WTC11 (cell line): ENCODE results near the gene GCM1. TPM values are rescaled to one million over a fixed set of nuclear protein-coding genes. Genes with fewer than 3 reads are reported as not detected.

Experiments
- ATAC-seq: fragments of 200-7000 bp; cut with Tn5 transposase; 2 replicates; pipeline ENCODE4 v1.10.0; 2021; ENCODE audit warnings: mild to moderate bottlenecking, moderate library complexity
- CTCF ChIA-PET: fragments of 300-600 bp; sonication (Branson Sonifier 250); formaldehyde crosslinking; loops from one replicate; lab custom pipeline; 2021; ENCODE audit warnings: antibody characterized with exemption; lab: Charles Lee
- POLR2A ChIA-PET: fragments of 350-600 bp; sonication (Branson Sonifier 250); formaldehyde crosslinking; loops from one replicate; lab custom pipeline; 2021; ENCODE audit warnings: antibody characterized with exemption; lab: Charles Lee
- DNase-seq: peaks from one replicate; pipeline ENCODE4 v3.0.0; 2021; ENCODE audit warnings: low spot score
- H3K27ac Mint-ChIP-seq: 2 replicates; pipeline ENCODE4 v1.8.0; 2021; ENCODE audit warnings: mixed read lengths
- H3K27me3 Mint-ChIP-seq: 2 replicates; pipeline ENCODE4 v1.8.0; 2021; ENCODE audit warnings: low read depth, mild to moderate bottlenecking, moderate library complexity, mixed read lengths
- H3K36me3 Mint-ChIP-seq: 2 replicates; pipeline ENCODE4 v1.8.0; 2021; ENCODE audit warnings: mixed read lengths
- H3K4me1 Mint-ChIP-seq: 2 replicates; pipeline ENCODE4 v1.8.0; 2022; ENCODE audit warnings: mixed read lengths
- H3K4me3 Mint-ChIP-seq: 2 replicates; pipeline ENCODE4 v1.8.0; 2021; ENCODE audit warnings: mild to moderate bottlenecking, moderate library complexity, mixed read lengths
- H3K9me3 Mint-ChIP-seq: 2 replicates; pipeline ENCODE4 v1.8.0; 2021; ENCODE audit warnings: mixed read lengths
- AR ChIP-seq: fragments of 250-450 bp; sonication (Bioruptor Pico); IDR thresholded peaks from 2 replicates; pipeline ENCODE4 v1.9.0; 2021; ENCODE audit warnings: mild to moderate bottlenecking
- ATF1 ChIP-seq: sonication (generic); formaldehyde crosslinking; IDR thresholded peaks from 2 replicates; pipeline ENCODE4 v1.8.1; 2023; ENCODE audit warnings: mild to moderate bottlenecking, moderate library complexity, missing genetic modification reagents
- CREM ChIP-seq: sonication (generic); formaldehyde crosslinking; IDR thresholded peaks from 2 replicates; pipeline ENCODE4 v1.8.1; 2022; ENCODE audit warnings: mild to moderate bottlenecking, missing genetic modification reagents, moderate library complexity
- E2F5 ChIP-seq: sonication (generic); formaldehyde crosslinking; IDR thresholded peaks from 2 replicates; pipeline ENCODE4 v1.8.1; 2022; ENCODE audit warnings: mild to moderate bottlenecking, moderate library complexity, missing genetic modification reagents
- GABPB1 ChIP-seq: sonication (generic); formaldehyde crosslinking; IDR thresholded peaks from 2 replicates; pipeline ENCODE4 v1.8.1; 2023; ENCODE audit warnings: mild to moderate bottlenecking, missing genetic modification reagents
- IRF2 ChIP-seq: sonication (generic); formaldehyde crosslinking; IDR thresholded peaks from 2 replicates; pipeline ENCODE4 v1.8.0; 2022; ENCODE audit warnings: low read depth, missing genetic modification reagents, borderline replicate concordance
- KAT7 ChIP-seq: sonication (generic); formaldehyde crosslinking; IDR thresholded peaks from 2 replicates; pipeline ENCODE4 v1.8.1; 2023; ENCODE audit warnings: missing genetic modification reagents, mild to moderate bottlenecking, borderline replicate concordance
- NFATC4 ChIP-seq: fragments of 250-450 bp; sonication (Bioruptor Pico); IDR thresholded peaks from 2 replicates; pipeline ENCODE4 v1.9.0; 2021; ENCODE audit warnings: mild to moderate bottlenecking
- OVOL2 ChIP-seq: fragments of 250-450 bp; sonication (Bioruptor Pico); IDR thresholded peaks from 2 replicates; pipeline ENCODE4 v1.9.0; 2021; ENCODE audit warnings: mild to moderate bottlenecking, borderline replicate concordance
- PREB ChIP-seq: sonication (generic); formaldehyde crosslinking; IDR thresholded peaks from 2 replicates; pipeline ENCODE4 v1.8.1; 2022; ENCODE audit warnings: mild to moderate bottlenecking, missing genetic modification reagents, moderate library complexity, borderline replicate concordance
- ZNF232 ChIP-seq: sonication (generic); formaldehyde crosslinking; IDR thresholded peaks from 2 replicates; pipeline ENCODE4 v1.8.0; 2022; ENCODE audit warnings: mild to moderate bottlenecking, missing genetic modification reagents
- total RNA-seq: library from RNA; stranded (reverse); gene quantifications from 3 replicates; pipeline ENCODE4 v1.2.3, GENCODE V29; 2021
- TF ChIP-seq, protein P1 (sequence below): sonication (generic); formaldehyde crosslinking; IDR thresholded peaks from 2 replicates; pipeline ENCODE4 v1.8.0; 2022; ENCODE audit warnings: missing genetic modification reagents
- TF ChIP-seq, protein P2 (sequence below): fragments of 250-450 bp; sonication (Bioruptor Pico); IDR thresholded peaks from 2 replicates; pipeline ENCODE4 v1.8.0; 2021; ENCODE audit warnings: mild to moderate bottlenecking
- TF ChIP-seq, protein P3 (sequence below): sonication (generic); formaldehyde crosslinking; conservative IDR thresholded peaks from 2 replicates; pipeline ENCODE4 v1.8.1; 2022; ENCODE audit warnings: mild to moderate bottlenecking, missing genetic modification reagents
- TF ChIP-seq, protein P4 (sequence below): fragments of 250-450 bp; sonication (Bioruptor Pico); IDR thresholded peaks from 2 replicates; pipeline ENCODE4 v1.9.0; 2021; ENCODE audit warnings: mild to moderate bottlenecking
- TF ChIP-seq, protein P5 (sequence below): sonication (generic); formaldehyde crosslinking; IDR thresholded peaks from 2 replicates; pipeline ENCODE4 v1.8.0; 2023; ENCODE audit warnings: missing genetic modification reagents

The GCM1 gene
- total RNA-seq, 1 experiment from 2014 or later, result 0.09 TPM

DNA sequence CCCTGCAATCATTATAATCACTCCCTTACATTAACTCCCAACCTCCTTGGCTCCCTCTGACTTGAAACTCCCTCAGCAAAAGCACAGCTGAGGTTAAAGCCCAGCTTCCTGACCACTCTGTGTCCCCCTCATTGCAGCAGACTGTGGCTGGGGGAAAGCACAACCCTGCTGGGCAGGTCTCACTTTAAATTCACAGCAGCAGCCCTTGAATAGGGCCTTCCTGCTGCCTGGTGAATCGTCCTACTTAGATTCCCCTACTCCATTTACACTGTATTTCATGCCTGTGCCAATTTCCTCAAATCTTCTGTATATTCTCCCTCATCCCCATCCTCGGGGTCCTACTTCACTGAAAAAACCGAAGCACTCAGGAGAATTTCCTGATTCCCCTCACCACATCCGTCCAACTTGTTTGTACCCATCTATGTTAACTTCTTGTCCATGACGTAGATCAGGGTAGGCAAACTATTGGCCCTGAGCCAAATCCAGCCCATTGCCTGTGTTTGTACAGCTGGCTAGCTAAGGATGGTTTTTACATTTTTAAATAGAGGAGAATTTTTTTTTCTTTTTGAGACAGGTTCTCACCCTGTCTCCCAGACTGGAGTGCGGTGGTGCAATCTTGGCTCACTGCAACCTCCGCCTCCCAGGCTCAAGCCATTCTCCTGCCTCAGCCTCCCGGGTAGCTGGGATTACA lies 31.5 kb upstream of the GCM1 start:
- ChIA-PET CTCF (no interaction called here), POLR2A (no interaction called here)
- H3K36me3 Mint-ChIP-seq, result no peaks in the 10 kb centered on the region
- peaks cover 5% of the 10 kb centered on the region for H3K4me1 Mint-ChIP-seq
- H3K27me3 Mint-ChIP-seq, result no peaks in the 10 kb centered on the region
- no peaks in the 10 kb centered on the region for H3K9me3 Mint-ChIP-seq
- H3K27ac Mint-ChIP-seq, result no peak overlapping the region
- ATAC-seq, result peak; percentile 84
- no peak overlapping the region for H3K4me3 Mint-ChIP-seq
- no peak for DNase-seq
- no peak for TF ChIP-seq IRF2 (CRISPR knock-in tag)
- no peak for TF ChIP-seq ZNF232 (CRISPR knock-in tag)
- no peak for TF ChIP-seq GABPB1 (CRISPR knock-in tag)
- TF ChIP-seq NFATC4 (CRISPR knock-in tag), result no peak
- TF ChIP-seq PREB (CRISPR knock-in tag), result no peak
- no peak for TF ChIP-seq AR (CRISPR knock-in tag)
- no peak for TF ChIP-seq CREM
- TF ChIP-seq, protein P1, sequence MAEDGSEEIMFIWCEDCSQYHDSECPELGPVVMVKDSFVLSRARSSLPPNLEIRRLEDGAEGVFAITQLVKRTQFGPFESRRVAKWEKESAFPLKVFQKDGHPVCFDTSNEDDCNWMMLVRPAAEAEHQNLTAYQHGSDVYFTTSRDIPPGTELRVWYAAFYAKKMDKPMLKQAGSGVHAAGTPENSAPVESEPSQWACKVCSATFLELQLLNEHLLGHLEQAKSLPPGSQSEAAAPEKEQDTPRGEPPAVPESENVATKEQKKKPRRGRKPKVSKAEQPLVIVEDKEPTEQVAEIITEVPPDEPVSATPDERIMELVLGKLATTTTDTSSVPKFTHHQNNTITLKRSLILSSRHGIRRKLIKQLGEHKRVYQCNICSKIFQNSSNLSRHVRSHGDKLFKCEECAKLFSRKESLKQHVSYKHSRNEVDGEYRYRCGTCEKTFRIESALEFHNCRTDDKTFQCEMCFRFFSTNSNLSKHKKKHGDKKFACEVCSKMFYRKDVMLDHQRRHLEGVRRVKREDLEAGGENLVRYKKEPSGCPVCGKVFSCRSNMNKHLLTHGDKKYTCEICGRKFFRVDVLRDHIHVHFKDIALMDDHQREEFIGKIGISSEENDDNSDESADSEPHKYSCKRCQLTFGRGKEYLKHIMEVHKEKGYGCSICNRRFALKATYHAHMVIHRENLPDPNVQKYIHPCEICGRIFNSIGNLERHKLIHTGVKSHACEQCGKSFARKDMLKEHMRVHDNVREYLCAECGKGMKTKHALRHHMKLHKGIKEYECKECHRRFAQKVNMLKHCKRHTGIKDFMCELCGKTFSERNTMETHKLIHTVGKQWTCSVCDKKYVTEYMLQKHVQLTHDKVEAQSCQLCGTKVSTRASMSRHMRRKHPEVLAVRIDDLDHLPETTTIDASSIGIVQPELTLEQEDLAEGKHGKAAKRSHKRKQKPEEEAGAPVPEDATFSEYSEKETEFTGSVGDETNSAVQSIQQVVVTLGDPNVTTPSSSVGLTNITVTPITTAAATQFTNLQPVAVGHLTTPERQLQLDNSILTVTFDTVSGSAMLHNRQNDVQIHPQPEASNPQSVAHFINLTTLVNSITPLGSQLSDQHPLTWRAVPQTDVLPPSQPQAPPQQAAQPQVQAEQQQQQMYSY (CRISPR knock-in tag), result no peak
- TF ChIP-seq KAT7, result no peak
- no peak for TF ChIP-seq OVOL2 (CRISPR knock-in tag)
- TF ChIP-seq E2F5 (CRISPR knock-in tag), result no peak
- TF ChIP-seq, protein P2, sequence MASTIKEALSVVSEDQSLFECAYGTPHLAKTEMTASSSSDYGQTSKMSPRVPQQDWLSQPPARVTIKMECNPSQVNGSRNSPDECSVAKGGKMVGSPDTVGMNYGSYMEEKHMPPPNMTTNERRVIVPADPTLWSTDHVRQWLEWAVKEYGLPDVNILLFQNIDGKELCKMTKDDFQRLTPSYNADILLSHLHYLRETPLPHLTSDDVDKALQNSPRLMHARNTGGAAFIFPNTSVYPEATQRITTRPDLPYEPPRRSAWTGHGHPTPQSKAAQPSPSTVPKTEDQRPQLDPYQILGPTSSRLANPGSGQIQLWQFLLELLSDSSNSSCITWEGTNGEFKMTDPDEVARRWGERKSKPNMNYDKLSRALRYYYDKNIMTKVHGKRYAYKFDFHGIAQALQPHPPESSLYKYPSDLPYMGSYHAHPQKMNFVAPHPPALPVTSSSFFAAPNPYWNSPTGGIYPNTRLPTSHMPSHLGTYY (CRISPR knock-in tag), result no peak

DNA sequence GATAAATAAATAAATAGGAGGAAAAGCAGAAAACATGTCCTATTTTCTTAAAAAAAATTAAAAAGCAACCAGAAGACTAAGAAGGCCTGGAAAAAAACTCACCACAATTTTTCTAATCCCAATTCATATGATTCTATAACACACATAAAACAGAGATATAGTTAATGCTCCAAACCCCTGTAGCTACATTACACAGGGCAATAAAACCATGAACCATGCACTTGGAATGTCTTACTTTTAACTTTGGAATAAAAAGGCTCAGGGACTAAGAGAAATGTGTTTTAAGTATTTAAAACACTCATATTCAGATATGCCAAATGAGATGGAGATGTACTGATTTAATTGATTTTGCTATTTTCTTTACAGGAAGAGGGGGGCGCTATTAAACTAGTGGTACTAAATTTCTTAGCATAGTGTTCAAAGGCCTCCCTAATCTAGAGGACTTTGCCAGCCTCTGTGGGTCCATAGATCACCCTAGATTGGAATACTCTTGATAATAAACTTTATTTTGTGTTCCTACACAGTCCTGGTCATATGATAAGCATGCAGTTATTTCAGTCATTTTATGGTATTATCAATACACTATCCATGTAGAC lies 30.3 kb upstream of the GCM1 start:
- no peak for ATAC-seq
- Mint-ChIP-seq H3K36me3 (no peaks in the 10 kb centered on the region), H3K4me1 (peaks cover 5% of the 10 kb centered on the region), H3K27me3 (no peaks in the 10 kb centered on the region), H3K9me3 (no peaks in the 10 kb centered on the region), H3K27ac (no peak overlapping the region), H3K4me3 (no peak overlapping the region)
- ChIA-PET POLR2A (no interaction called here), CTCF (no interaction called here)
- no peak for DNase-seq
- TF ChIP-seq, protein P3, sequence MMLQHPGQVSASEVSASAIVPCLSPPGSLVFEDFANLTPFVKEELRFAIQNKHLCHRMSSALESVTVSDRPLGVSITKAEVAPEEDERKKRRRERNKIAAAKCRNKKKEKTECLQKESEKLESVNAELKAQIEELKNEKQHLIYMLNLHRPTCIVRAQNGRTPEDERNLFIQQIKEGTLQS, result no peak
- TF ChIP-seq, protein P4, sequence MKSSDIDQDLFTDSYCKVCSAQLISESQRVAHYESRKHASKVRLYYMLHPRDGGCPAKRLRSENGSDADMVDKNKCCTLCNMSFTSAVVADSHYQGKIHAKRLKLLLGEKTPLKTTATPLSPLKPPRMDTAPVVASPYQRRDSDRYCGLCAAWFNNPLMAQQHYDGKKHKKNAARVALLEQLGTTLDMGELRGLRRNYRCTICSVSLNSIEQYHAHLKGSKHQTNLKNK, result no peak
- TF ChIP-seq ATF1 (CRISPR knock-in tag) (no peak), AR (CRISPR knock-in tag) (no peak)
- TF ChIP-seq, protein P2 (CRISPR knock-in tag), result no peak
- TF ChIP-seq, protein P5, sequence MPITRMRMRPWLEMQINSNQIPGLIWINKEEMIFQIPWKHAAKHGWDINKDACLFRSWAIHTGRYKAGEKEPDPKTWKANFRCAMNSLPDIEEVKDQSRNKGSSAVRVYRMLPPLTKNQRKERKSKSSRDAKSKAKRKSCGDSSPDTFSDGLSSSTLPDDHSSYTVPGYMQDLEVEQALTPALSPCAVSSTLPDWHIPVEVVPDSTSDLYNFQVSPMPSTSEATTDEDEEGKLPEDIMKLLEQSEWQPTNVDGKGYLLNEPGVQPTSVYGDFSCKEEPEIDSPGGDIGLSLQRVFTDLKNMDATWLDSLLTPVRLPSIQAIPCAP, result no peak
